BE2C (cell line): ENCODE data around the gene DPT.

Source experiments
- DNase-seq: peaks from one replicate; pipeline ENCODE4 v3.0.0-alpha.2; 2020
- H3K27me3 ChIP-seq: fragments of 250-450 bp; sonication (Bioruptor Pico); 2 replicates; pipeline ENCODE4 v1.5.1; 2020; ENCODE audit warnings: mild to moderate bottlenecking
- H3K36me3 ChIP-seq: fragments of 250-450 bp; sonication (Bioruptor Pico); 2 replicates; pipeline ENCODE4 v1.5.1; 2020; ENCODE audit warnings: mild to moderate bottlenecking
- H3K4me1 ChIP-seq: fragments of 250-450 bp; sonication (Bioruptor Pico); 2 replicates; pipeline ENCODE4 v1.5.1; 2020
- H3K4me3 ChIP-seq: 2 replicates; pipeline ENCODE4 v1.5.1; 2011; ENCODE audit warnings: low read depth, low read length
- H3K9me3 ChIP-seq: fragments of 250-450 bp; sonication (Bioruptor Pico); 2 replicates; pipeline ENCODE4 v1.5.1; 2020
- TF ChIP-seq, protein P1 (sequence below): IDR thresholded peaks from 2 replicates; pipeline ENCODE4 v1.5.1; 2012; ENCODE audit warnings: mild to moderate bottlenecking, low read depth, low read length

The DPT gene

DNA sequence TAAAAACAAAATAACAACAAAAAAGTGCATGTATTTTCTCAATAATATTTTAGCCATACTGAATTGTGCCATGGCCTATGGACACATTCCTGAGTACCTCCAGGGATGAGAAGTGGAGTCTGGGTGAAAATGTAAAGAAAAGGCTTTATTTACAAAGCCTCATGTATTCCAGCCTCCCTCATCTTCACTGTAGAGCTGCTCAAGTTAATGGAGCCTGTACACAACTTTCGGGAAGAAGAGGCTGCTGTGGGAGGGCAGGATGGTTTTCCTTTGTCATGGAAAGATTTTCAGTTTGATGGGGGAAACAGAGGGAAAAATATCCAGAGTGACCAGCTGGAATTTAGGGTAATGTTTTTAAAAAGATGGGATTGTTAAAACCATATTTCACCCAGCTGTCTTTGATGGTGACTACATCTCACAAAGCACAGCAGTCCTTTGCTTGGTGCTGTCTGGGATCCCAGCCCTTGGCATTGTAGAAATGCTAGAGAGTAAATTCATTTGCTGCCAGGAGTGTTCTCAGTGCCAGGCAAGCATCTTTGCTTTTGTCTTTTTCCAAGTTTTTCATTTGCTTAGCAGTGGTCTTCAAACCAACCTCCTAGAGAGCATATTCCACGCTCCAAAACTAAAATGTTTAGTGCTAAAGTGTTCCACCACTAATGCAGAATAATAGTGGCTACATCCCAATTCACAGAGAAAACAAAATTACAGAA lies 54.9 kb downstream of the DPT start:
- H3K4me3 ChIP-seq: no peak overlapping the region
- H3K4me1 ChIP-seq: no peaks in the 10 kb centered on the region; the same call in 1 of the 2 replicates
- H3K27me3 ChIP-seq: no peaks in the 10 kb centered on the region
- H3K9me3 ChIP-seq: no peaks in the 10 kb centered on the region
- H3K36me3 ChIP-seq: no peaks in the 10 kb centered on the region
- DNase-seq: no peak
- TF ChIP-seq, protein P1, sequence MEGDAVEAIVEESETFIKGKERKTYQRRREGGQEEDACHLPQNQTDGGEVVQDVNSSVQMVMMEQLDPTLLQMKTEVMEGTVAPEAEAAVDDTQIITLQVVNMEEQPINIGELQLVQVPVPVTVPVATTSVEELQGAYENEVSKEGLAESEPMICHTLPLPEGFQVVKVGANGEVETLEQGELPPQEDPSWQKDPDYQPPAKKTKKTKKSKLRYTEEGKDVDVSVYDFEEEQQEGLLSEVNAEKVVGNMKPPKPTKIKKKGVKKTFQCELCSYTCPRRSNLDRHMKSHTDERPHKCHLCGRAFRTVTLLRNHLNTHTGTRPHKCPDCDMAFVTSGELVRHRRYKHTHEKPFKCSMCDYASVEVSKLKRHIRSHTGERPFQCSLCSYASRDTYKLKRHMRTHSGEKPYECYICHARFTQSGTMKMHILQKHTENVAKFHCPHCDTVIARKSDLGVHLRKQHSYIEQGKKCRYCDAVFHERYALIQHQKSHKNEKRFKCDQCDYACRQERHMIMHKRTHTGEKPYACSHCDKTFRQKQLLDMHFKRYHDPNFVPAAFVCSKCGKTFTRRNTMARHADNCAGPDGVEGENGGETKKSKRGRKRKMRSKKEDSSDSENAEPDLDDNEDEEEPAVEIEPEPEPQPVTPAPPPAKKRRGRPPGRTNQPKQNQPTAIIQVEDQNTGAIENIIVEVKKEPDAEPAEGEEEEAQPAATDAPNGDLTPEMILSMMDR: no peak

DNA sequence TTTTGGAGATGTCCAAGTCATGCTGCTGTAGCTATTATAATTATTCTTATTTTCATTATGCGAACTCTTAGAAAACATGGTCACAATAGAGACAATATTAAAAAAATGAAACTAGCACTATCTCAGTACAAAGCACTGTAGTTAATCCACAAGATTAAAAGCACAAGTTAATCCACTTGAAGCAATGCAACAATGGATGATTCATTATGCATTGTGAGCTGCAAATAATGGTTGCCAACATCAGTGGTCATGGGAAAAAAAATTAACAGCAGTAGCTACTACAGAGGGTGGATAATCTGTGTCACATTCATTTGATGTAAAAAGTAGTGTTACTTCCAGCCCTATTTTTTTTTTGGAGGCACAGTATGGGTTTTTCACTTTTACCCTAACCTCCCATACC lies 56.7 kb downstream of the DPT start:
- TF ChIP-seq, protein P1: no peak
- Histone ChIP-seq H3K4me3 (no peak overlapping the region), H3K4me1 (no peaks in the 10 kb centered on the region; the same call in 1 of the 2 replicates), H3K9me3 (no peaks in the 10 kb centered on the region), H3K27me3 (no peaks in the 10 kb centered on the region), H3K36me3 (no peaks in the 10 kb centered on the region)
- DNase-seq: no peak

DNA sequence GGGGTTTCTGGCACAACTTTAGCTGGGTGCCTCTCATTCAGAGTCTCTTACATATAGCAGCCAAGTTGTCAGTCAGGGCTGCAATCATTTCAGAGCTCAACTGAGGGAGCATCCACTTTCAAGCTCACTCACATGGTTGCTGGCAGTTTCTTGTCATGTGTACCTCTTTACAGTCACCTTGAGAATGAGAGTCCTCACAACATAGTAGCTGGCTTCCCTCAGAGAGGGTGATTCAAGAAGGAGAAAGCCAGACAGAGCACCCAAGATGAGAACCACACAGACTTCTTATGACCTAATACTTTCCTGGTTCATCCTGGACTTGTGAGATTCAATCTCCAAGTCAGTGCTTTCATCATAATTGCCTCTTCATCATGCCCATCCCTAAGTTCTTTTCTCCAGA lies 57.2 kb downstream of the DPT start:
- H3K27me3 ChIP-seq: no peaks in the 10 kb centered on the region
- TF ChIP-seq, protein P1: no peak
- H3K36me3 ChIP-seq: no peaks in the 10 kb centered on the region
- H3K4me1 ChIP-seq: no peaks in the 10 kb centered on the region; the same call in 1 of the 2 replicates
- H3K4me3 ChIP-seq: no peak overlapping the region
- no peak for DNase-seq
- no peaks in the 10 kb centered on the region for H3K9me3 ChIP-seq

DNA sequence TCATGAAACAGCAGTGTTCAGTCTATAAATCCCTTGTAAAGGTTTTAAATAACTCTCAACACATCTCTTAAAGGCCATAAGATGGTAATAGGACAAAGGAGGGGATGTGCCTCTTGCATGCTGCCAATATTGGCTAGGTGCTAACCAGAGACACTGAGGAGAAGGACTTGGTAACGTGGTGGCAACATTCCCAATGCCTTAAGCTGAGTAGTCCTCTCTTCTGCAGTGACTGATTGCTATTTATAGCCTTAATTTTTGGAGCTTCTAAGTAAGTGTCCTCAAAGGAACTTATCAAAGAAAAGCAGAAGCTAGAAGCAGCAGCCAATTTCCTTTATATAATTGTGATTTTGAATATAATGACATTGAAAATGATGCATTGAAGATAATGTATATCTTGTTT lies 63.0 kb downstream of the DPT start:
- TF ChIP-seq, protein P1: no peak
- Histone ChIP-seq H3K27me3 (no peaks in the 10 kb centered on the region), H3K4me1 (no peaks in the 10 kb centered on the region), H3K9me3 (no peaks in the 10 kb centered on the region), H3K36me3 (no peaks in the 10 kb centered on the region), H3K4me3 (no peak overlapping the region)
- DNase-seq: no peak

DNA sequence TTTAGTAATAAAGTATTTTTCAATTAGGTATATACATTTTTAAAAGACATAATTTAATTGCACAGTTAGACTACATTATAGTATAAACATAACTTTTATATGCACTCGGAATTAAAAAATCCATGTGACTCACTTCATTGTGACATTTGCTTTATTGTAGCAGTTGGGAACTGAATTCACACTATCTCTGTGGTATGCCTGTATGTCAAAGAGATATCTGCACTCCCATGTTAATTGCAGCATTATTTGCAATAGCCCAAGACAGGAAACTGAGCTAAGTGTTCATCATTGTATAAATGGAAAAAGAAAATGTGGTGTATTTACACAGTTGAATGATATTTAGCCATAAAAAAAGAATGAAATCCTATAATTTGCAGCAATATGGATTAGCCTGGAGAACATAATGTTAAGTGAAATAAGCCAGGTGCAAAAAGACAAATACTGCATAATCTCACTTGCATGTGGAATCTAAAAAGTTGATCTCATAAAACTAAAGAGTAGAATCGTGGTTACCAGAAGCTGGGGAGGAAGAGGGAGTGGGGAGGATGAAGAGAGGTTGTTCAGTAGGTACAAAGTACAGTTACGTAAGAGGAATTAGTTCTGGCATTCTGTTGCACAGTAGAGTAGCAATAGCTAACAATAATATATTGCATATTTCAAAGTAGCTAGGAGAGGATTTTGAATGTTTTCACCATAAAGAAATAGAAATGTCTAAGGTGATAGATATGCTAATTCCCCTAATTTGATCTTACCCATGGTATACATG lies 64.8 kb downstream of the DPT start:
- H3K9me3 ChIP-seq: no peaks in the 10 kb centered on the region
- TF ChIP-seq, protein P1: no peak
- DNase-seq: no peak
- H3K4me3 ChIP-seq: no peak overlapping the region
- no peaks in the 10 kb centered on the region for H3K36me3 ChIP-seq
- no peaks in the 10 kb centered on the region for H3K27me3 ChIP-seq
- no peaks in the 10 kb centered on the region for H3K4me1 ChIP-seq

DNA sequence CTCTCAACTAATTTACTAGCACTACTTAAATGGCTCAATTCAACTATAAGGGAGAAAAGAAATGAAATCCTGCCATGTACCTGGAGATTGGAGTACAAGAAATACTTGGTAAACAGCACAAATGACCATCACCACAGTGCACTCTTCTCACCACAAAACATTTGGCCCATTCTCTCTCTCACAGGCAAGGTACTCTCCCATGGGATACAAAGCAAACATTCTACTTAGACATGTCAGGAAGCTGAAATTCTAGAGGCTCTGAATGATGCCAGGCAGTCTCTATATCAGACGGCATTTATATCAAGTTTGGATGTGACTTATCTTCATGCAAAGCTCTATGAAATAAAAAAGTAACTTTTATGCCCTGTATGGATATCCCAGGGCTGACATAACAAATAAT lies 72.5 kb downstream of the DPT start:
- no peak for DNase-seq
- Histone ChIP-seq H3K36me3 (no peaks in the 10 kb centered on the region), H3K9me3 (no peaks in the 10 kb centered on the region), H3K4me3 (no peak overlapping the region), H3K4me1 (no peaks in the 10 kb centered on the region), H3K27me3 (no peaks in the 10 kb centered on the region)
- TF ChIP-seq, protein P1: no peak
